ENCODE results near the gene TTYH3. TPM values are rescaled to one million over a fixed set of nuclear protein-coding genes. Genes with fewer than 3 reads are reported as not detected.

The TTYH3 gene
- total and polyA plus RNA-seq, 2 donors from 2014 or later: 22.5 to 55.0 TPM

DNA sequence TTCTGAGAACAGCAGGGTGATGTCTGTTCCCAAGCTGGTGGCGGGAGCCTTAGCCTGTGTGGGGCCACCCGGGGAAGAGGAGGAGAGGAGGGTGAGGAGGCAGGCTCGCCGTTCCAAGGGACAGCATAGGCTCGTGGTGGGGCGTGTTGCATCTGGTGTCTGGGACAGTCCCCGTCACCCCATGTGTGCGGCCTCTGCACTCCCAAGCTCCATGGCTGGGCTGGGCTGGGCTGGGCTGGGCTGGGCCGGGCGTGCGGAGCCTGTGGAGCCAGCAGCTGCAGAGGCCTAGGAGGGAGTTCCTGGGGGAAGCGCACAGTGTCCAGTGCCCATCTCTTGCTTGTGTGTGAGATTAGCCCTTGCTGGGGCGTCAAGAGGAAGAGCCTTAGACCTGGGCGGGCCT lies 20.9 kb upstream of the TTYH3 start:
- Histone ChIP-seq H3K9ac (ENCODE audit: low read length in 3 of 3) (no peak overlapping the region), H3K27me3 (ENCODE audit: control insufficient read depth, insufficient read depth, low read length) (no peaks in the 10 kb centered on the region), H3K36me3 (ENCODE audit: control insufficient read depth in 2 of 3, insufficient read depth in 3 of 3, low read length in 3 of 3) (peaks cover 0 to 5% (median 0%) of the 10 kb centered on the region in 3 donors), H3K9me3 (ENCODE audit: control insufficient read depth in 2 of 3, insufficient read depth in 1 of 3, low read length in 3 of 3) (no peaks in the 10 kb centered on the region), H3K4me3 (ENCODE audit: low read length in 3 of 3) (no peak overlapping the region), H3K4me1 (ENCODE audit: control insufficient read depth in 2 of 3, insufficient read depth in 2 of 3, low read depth in 1 of 3, low read length in 3 of 3) (peaks cover 0 to 25% (median 10%) of the 10 kb centered on the region in 3 donors), H3K27ac (ENCODE audit: low read depth in 2 of 2, low read length in 2 of 2) (no peak overlapping the region)
- FAIRE-seq (no peak), DNase-seq (peak in 2 of 5 donors; percentile 63 to 67)
- intact Hi-C loops (cut with DNase I): no loop called here
- TF ChIP-seq, protein P1, sequence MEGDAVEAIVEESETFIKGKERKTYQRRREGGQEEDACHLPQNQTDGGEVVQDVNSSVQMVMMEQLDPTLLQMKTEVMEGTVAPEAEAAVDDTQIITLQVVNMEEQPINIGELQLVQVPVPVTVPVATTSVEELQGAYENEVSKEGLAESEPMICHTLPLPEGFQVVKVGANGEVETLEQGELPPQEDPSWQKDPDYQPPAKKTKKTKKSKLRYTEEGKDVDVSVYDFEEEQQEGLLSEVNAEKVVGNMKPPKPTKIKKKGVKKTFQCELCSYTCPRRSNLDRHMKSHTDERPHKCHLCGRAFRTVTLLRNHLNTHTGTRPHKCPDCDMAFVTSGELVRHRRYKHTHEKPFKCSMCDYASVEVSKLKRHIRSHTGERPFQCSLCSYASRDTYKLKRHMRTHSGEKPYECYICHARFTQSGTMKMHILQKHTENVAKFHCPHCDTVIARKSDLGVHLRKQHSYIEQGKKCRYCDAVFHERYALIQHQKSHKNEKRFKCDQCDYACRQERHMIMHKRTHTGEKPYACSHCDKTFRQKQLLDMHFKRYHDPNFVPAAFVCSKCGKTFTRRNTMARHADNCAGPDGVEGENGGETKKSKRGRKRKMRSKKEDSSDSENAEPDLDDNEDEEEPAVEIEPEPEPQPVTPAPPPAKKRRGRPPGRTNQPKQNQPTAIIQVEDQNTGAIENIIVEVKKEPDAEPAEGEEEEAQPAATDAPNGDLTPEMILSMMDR (IDR thresholded peaks at IDR 0.05; ENCODE audit: borderline replicate concordance, extremely low read depth, insufficient read depth): no peak

GRCh38 chr7:2611401-2611800 lies 20.4 kb upstream of the TTYH3 start:
- DNase-seq: no peak
- H3K9me3 ChIP-seq (ENCODE audit: control insufficient read depth in 2 of 3, insufficient read depth in 1 of 3, low read length in 3 of 3): no peaks in the 10 kb centered on the region
- no peak overlapping the region for H3K4me3 ChIP-seq (ENCODE audit: low read length in 3 of 3)
- no peak for FAIRE-seq
- no peak overlapping the region for H3K9ac ChIP-seq (ENCODE audit: low read length in 3 of 3)
- peaks cover 0 to 5% (median 0%) of the 10 kb centered on the region in 3 donors for H3K36me3 ChIP-seq (ENCODE audit: control insufficient read depth in 2 of 3, insufficient read depth in 3 of 3, low read length in 3 of 3)
- intact Hi-C loops (cut with DNase I): no loop called here
- H3K4me1 ChIP-seq (ENCODE audit: control insufficient read depth in 2 of 3, insufficient read depth in 2 of 3, low read depth in 1 of 3, low read length in 3 of 3): peaks cover 0 to 23% (median 10%) of the 10 kb centered on the region in 3 donors
- TF ChIP-seq, protein P1 (IDR thresholded peaks at IDR 0.05; ENCODE audit: borderline replicate concordance, extremely low read depth, insufficient read depth): no peak
- no peaks in the 10 kb centered on the region for H3K27me3 ChIP-seq (ENCODE audit: control insufficient read depth, insufficient read depth, low read length)
- no peak overlapping the region for H3K27ac ChIP-seq (ENCODE audit: low read depth in 2 of 2, low read length in 2 of 2)

- TF ChIP-seq, protein P1 (IDR thresholded peaks at IDR 0.05; ENCODE audit: borderline replicate concordance, extremely low read depth, insufficient read depth): no peak
- FAIRE-seq: no peak
- H3K9ac ChIP-seq (ENCODE audit: low read length in 3 of 3): no peak overlapping the region
- intact Hi-C loops (cut with DNase I): no loop called here
- peak in 1 of 5 donors; percentile 1 for DNase-seq
- H3K4me1 ChIP-seq (ENCODE audit: control insufficient read depth in 2 of 3, insufficient read depth in 2 of 3, low read depth in 1 of 3, low read length in 3 of 3): peaks cover 0 to 22% (median 10%) of the 10 kb centered on the region in 3 donors
- no peaks in the 10 kb centered on the region for H3K27me3 ChIP-seq (ENCODE audit: control insufficient read depth, insufficient read depth, low read length)
- H3K9me3 ChIP-seq (ENCODE audit: control insufficient read depth in 2 of 3, insufficient read depth in 1 of 3, low read length in 3 of 3): no peaks in the 10 kb centered on the region
- peaks cover 0 to 5% (median 0%) of the 10 kb centered on the region in 3 donors for H3K36me3 ChIP-seq (ENCODE audit: control insufficient read depth in 2 of 3, insufficient read depth in 3 of 3, low read length in 3 of 3)
- H3K27ac ChIP-seq (ENCODE audit: low read depth in 2 of 2, low read length in 2 of 2): no peak overlapping the region
- H3K4me3 ChIP-seq (ENCODE audit: low read length in 3 of 3): no peak overlapping the region
These were observed 19.9 kb upstream of the TTYH3 start for GRCh38 chr7:2611922-2612321.

Data from kidney (tissue), 14 donors.